Right lung (tissue), 10 donors: ENCODE results near the gene FMOD. TPM values are rescaled to one million over a fixed set of nuclear protein-coding genes. Genes with fewer than 3 reads are reported as not detected.

Source experiments
- DNase-seq, 2 donors: peaks; one replicate each; pipeline ENCODE4 v3.0.0-alpha.2; 2013
- long read RNA-seq, 8 donors: transcript quantifications; one replicate each; lab custom pipeline, GENCODE V29; 2026
- polyA plus RNA-seq, 5 donors: library from polyadenylated mRNA; unstranded; fragments of 120-200 nt; gene quantifications; one replicate each; pipeline versions ENCODE4 v1.2.1 to v1.2.3, GENCODE V29; 2013; ENCODE audit warnings: inconsistent platforms in 1 of 5, low replicate concordance in 1 of 5; ENCODE audit not compliant: insufficient read length in 5 of 5, insufficient read depth in 1 of 5

Gene FMOD
- 100 to 1,000 TPM in 1 of 5 donors, 10 to 100 TPM in 4; 72.7 to 101 (median 81.1) TPM for polyA plus RNA-seq
- long read RNA-seq, donor 1, transcript FMOD-201 (3 exons, 3,310 nt) = major isoform, 16 of 66 reads
- long read RNA-seq, donor 1, partial matches to known transcripts = 50 of 66 reads
- long read RNA-seq, donor 1, other reads (novel, unspliced or antisense) = 0 of 66 reads
- long read RNA-seq, donor 2, transcript FMOD-201 (3 exons, 3,310 nt) = major isoform, 16 of 34 reads
- long read RNA-seq, donor 2, partial matches to known transcripts = 18 of 34 reads
- long read RNA-seq, donor 2, other reads (novel, unspliced or antisense) = 0 of 34 reads
- long read RNA-seq, donor 3, partial matches to known transcripts = 40 of 44 reads
- long read RNA-seq, donor 3, other reads (novel, unspliced or antisense) = 0 of 44 reads
- long read RNA-seq, donor 4, transcript FMOD-201 (3 exons, 3,310 nt) = major isoform, 9 of 47 reads
- long read RNA-seq, donor 4, partial matches to known transcripts = 38 of 47 reads
- long read RNA-seq, donor 4, other reads (novel, unspliced or antisense) = 0 of 47 reads
- long read RNA-seq, donor 5, transcript FMOD-201 (3 exons, 3,310 nt) = major isoform, 9 of 62 reads
- long read RNA-seq, donor 5, partial matches to known transcripts = 53 of 62 reads
- long read RNA-seq, donor 5, other reads (novel, unspliced or antisense) = 0 of 62 reads
- long read RNA-seq, donor 6, transcript FMOD-201 (3 exons, 3,310 nt) = major isoform, 20 of 72 reads
- long read RNA-seq, donor 6, partial matches to known transcripts = 52 of 72 reads
- long read RNA-seq, donor 6, other reads (novel, unspliced or antisense) = 0 of 72 reads
- long read RNA-seq, donor 7, transcript FMOD-201 (3 exons, 3,310 nt) = major isoform, 12 of 118 reads
- long read RNA-seq, donor 7, partial matches to known transcripts = 106 of 118 reads
- long read RNA-seq, donor 7, other reads (novel, unspliced or antisense) = 0 of 118 reads
- long read RNA-seq, donor 8, partial matches to known transcripts = 12 of 15 reads
- long read RNA-seq, donor 8, other reads (novel, unspliced or antisense) = 0 of 15 reads

DNA sequence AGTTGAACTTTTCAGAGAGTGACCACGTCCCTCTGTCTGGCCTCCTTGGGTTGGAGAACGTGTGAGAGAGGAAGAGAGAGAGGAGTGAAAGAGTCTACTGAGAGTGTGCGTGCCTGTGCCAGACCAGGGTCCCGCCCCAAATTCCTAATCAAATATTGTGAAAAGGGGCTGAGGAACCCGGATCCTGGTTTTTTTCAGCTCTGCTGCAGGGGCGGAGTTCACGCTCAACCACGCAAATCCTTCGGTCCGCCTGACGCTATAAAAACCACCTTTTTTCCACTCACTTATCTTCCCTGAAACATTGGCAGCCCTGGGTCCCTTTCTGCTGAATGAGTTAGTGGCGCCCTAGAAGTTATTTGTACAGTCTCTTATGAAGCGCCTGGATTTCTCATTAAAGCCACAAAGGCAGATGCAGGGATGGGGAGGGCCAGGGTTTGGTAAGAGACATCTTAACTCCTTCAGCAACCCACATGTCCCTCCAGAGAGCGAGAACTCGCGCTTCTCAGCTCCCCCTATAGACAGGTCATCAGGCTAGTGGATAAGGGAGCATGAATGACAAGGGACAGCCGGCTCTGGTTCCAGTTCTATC is at the start of gene FMOD:
Gene FMOD, minus strand, starts transcription at position 86 of the 589 bp plus-strand sequence. CDS start 2,852 bp downstream, outside the sequence.
- peak; percentile 79 to 87 for DNase-seq

DNA sequence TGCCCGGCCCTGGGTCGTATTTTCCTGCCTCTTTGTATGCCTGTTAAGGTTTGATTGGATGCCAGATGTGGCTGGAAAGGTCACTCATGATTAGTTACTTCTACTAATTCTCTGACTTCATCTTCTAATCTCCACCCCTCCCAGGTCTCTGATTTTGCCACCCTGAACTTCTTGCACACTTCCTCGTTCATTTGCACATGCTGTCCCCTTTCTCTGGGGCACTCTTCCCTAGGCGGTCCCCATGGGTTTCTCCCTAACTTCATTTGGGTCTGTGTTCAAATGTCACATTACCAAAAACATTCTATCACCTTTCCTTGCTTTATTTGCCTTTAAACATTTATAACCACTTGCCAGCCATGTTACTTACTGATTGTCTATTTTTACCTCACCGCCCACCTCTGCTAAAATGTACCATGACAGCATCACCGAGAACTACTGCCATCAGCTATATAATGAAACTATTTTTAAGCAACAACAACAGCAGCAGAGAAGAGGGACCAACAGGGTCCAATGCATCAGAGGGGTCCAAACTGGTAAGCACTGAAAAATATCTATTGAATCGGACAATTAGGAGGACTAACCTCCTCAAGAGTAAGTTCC is 45.8 kb upstream of the FMOD start:
- DNase-seq = no peak

- no peak for DNase-seq
These were observed 44.8 kb upstream of the FMOD start for GRCh38 chr1:203395751-203396150.

- no peak for DNase-seq
These were observed 39.4 kb upstream of the FMOD start for GRCh38 chr1:203390298-203390697.

GRCh38 chr1:203388683-203389082 is 37.8 kb upstream of the FMOD start:
- DNase-seq = no peak

DNA sequence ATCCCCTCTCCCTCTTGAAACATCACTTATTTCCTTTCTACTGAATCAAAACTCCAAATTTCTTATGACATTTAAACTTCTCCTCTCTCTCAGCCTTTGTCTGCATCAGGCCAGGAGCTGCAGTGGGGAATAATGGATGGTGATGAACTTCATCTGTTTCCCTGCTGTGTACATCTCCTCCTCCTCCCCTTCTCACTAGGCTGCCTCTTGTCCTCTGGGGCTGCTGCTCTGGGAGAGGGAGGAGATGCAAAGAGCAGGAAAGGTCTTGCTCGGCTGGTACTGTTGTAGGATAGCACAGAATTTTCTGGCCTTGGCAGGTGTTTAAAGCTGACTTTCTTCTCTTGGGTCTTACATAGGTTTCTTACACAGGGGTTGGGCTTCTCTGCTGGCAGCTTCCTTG is 31.1 kb upstream of the FMOD start:
- DNase-seq = no peak

GRCh38 chr1:203381151-203381751 is 30.3 kb upstream of the FMOD start:
- DNase-seq = no peak

DNA sequence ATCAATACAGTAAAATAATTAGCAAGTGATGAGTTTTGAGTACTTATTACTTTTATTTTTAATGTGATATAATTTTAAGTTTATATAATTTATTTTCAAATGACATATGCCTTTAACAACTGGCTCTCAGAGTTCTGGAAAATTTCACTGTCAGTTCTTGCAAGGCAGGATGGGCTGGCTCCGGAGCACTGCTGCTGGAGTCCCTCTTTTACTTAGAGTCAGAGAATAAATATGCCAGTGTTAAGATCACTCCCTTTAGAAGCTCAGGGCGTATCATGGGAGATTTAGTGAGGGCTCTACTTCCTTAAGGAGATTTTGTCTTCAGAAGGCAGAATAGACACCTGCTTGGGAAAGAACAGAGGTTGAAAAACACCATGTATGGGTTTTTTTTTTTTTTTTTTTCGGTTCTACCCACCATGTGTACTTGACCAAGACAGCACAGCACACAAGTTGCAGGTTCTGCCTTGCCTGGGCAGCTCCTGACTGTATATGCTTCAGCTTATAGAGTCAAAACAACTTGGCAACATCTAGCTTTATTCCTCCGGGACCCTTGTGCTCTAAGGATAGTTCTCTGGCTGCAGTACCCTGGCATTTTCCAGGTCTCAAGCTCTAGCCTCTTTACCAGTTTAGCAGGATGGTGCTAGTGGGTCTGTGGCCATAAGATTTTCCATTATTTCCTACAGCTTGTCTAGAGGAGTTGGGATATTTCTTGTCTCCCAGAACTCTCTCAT is 29.7 kb upstream of the FMOD start:
- DNase-seq = no peak

DNA sequence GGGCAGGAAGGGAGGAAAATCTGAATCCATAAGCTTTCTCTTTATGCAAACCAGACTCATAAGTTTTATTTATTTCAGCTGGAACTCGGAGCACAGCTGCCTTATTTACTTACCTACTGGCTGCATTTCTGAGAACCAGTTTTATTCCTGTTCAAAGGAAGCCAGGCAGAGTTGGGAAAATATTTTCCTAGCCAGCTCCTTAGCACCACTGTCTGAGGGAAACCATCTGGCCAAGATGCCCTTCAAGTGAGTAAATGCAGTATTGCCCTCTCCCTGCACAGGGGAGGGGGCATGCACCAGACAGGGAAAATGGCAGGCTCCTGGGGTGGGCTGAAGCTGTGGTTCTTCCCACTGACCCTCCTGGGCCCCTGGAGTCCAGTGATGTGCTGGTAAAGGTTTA is 28.9 kb upstream of the FMOD start:
- DNase-seq = no peak

DNA sequence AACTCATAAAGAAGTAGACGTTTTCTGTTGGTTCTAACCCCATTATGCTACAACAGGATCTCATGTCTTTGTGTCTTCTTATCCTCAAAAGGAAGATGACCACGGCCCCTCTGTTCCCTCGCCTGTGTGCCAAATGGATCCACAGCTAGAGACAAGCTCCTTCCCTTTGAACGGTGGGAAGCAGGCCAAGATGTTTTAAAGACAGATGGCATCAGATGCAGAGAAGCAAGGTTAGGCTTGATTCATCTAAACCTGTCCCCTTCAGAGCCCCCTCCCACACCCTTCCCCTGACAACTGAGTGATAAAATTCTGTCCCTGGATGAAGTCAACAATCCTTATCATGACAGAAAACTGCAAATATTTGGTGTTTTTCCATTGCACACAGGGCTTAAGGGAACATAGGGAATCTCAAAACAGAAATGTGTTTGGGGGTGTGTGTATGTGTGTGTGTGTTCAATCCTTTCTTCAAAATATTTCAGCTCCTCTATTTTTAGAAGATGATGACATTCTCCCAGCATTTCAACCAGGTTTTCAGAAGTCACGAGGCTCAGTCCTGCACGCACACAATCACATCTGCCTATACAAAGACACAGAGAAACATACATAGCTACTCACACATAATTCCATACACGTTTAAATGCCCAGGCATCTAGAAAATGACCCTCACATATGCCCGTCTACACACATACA is 27.8 kb upstream of the FMOD start:
- DNase-seq = no peak

DNA sequence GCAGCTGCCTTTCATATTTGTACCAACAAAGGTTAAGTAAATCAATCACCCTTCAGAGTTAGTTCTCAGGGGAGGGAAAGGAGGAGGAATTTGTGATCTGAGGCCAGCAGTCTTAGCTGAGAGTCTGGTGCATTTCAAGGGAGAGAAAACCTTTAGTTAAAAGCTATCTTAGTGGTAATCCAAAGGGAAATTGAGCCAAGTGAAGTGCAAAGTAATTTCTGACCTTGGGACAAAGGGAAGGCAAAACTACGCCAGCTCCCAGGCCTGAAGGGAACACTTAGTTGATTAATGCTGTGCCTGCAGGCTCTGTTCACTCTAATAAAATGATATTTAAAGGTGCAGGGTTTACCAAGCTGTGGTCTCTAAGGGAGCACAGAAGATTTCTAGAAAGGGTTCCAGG is 23.1 kb upstream of the FMOD start:
- DNase-seq = no peak

- no peak for DNase-seq
These were observed 22.1 kb upstream of the FMOD start for GRCh38 chr1:203373002-203373401.

DNA sequence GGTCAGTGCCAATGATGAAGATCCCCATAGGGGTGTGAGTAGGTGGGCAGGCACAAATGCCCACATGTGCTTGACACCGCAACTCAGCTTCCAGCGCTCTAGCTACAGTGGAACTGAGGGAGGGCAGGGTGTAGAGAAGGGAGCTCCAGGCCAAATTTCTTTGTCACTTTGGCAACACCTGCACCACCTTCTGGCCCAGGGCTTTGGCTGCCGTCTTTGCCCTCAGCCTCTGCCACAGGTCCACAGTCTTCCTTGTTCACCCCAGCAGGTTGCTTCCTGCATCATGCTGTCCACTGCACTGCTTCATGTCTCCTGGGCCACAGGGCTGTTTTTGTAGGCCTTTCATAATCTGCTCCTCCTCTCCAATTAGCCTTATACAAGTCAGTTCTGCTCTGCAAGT is 20.4 kb upstream of the FMOD start:
- DNase-seq = no peak

DNA sequence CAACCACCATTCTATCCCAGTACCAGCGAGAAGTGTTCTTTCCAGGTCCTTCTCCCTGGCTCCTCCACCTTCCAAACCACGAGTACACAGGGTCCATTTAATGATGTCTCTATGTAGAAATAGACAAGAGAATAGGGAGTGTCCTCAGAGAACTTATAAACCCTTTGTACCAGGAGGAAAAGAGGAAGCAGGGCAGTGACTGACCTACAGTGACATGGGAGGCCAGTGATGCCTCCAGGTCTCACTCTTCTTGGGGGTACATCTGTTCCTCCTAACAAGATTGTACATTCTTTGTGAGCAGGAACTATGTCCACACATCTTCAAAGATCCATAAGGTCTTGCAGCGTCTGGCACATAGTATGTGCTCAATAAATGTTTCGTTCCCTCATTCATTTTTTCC is 18.7 kb upstream of the FMOD start:
- no peak for DNase-seq

DNA sequence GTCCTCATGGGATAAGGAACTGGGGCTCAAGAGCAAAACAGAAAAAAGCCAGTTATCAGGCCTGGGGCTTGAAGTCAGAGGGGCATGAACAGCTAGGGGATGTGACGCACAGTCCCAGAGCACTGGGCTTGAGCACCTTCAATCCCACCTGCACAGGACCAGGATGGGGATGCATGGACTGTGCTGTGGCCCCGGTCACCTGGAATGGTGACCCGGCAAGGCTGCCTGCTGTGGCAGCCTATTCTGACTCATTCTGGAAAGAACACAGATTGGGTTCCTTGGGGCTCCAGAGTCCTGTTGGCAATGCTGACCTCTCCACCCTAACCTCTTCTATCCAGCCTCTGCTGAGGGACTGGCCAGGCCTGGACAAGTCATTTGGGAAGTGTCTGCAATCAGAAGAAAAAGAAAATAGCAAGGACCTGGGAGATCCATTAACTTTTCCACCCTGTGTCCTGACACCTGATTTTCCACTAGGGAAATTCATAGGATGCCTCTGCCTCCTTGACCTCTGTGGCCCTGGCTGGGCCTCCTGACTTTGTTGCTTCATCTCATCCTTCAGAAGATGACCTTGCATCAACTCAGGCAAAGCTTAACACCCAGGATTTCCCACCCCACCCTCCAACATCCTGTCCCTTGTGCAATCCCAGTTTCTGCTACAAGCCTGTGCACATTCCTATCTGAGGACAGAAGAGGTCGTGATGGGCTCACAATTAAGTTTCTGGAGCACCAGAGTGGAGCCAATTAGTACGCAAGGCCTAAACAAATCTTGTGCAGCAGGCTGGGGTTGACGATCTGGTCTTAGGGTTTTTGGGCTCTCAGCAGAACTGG is 17.9 kb upstream of the FMOD start:
- DNase-seq = peak; percentile 75 to 83

DNA sequence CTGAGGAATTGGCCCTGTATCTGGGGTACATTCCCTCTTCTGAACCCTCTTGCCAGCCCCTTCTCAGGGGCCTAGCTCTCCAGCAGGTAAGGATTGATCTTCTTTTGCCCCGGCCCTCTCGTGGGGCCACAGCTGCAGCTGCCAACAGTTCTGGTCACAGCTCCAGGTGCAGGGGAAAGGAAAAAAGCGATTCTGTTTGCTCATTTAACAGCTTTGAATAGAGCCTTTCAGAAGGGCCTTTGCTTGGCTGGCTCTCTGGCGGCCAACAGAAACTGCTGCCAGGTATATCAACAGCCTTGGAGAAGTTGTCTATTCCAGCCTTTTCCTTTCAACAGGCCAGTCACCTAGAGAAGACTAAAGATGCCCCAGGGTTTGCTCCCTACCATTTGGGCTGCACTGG is 16.1 kb upstream of the FMOD start:
- DNase-seq = no peak

GRCh38 chr1:203366476-203366875 is 15.6 kb upstream of the FMOD start:
- DNase-seq = no peak

DNA sequence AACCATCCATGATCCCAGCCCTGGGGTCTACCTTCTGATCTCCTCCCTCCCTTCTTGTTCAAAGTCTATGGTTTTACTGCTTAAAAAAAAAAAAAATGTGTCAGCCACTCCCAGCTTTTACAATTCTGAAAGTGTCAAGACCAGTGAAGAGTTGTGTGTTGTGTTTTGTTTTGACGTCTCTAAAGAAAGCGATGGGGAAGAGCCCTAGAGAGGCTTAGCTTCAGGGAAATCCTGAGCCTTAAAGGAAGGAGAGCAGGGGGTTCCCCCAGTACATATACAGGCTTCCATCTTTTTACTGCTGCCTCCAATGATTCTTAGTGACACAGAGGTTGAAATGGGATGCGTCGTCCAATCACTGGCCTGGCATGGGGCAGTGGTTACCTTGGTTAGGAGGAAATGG is 13.9 kb upstream of the FMOD start:
- DNase-seq = no peak
